Measurements from ENCODE around the gene ABHD14A. TPM values are rescaled to one million over a fixed set of nuclear protein-coding genes. Genes with fewer than 3 reads are reported as not detected.
A peak's percentile ranks its signal among the peaks of the same experiment; 100 is the strongest.

ABHD14A gene
- polyA plus RNA-seq, 2 of the 4 experiments (the other 2 are of a cell fraction) = 6.3 to 9.5 TPM

GRCh38 chr3:51985063-51985462 is 10.2 kb downstream of the ABHD14A start:
- CTCF ChIA-PET = interaction anchor here (1.1 to 5.0 kb wide), 3 partner anchors 13 to 44 kb away, joined by 3 to 53 read pairs (median 4); partner anchors contain the start of genes ABHD14A, ABHD14B and RRP9
- TF ChIP-seq E2F6 (IDR thresholded peaks at IDR 0.05; ENCODE audit: borderline replicate concordance, low read depth) (no peak), HOXB13 (CRISPR knock-in tag; IDR thresholded peaks at IDR 0.05; ENCODE audit: low read depth) (no peak), FOSL2 (IDR thresholded peaks at IDR 0.05) (no peak), FOSL2 (CRISPR knock-in tag; IDR thresholded peaks at IDR 0.05) (no peak), MAFK (IDR thresholded peaks at IDR 0.05; ENCODE audit: partially characterized antibody) (no peak), MAZ (IDR thresholded peaks at IDR 0.05; ENCODE audit: borderline replicate concordance, low read depth, low read length) (no peak), HDAC2 (IDR thresholded peaks at IDR 0.05) (no peak), ZFP36 (IDR thresholded peaks at IDR 0.05; ENCODE audit: borderline replicate concordance, partially characterized antibody) (no peak), SMC3 (IDR thresholded peaks at IDR 0.05) (no peak), HEYL (CRISPR knock-in tag; IDR thresholded peaks at IDR 0.05) (no peak), JUN (IDR thresholded peaks at IDR 0.05) (no peak), MYC (IDR thresholded peaks at IDR 0.05; ENCODE audit: borderline replicate concordance, low read length) (no peak)
- TF ChIP-seq, protein P1, sequence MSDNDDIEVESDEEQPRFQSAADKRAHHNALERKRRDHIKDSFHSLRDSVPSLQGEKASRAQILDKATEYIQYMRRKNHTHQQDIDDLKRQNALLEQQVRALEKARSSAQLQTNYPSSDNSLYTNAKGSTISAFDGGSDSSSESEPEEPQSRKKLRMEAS (IDR thresholded peaks at IDR 0.05) = no peak

DNA sequence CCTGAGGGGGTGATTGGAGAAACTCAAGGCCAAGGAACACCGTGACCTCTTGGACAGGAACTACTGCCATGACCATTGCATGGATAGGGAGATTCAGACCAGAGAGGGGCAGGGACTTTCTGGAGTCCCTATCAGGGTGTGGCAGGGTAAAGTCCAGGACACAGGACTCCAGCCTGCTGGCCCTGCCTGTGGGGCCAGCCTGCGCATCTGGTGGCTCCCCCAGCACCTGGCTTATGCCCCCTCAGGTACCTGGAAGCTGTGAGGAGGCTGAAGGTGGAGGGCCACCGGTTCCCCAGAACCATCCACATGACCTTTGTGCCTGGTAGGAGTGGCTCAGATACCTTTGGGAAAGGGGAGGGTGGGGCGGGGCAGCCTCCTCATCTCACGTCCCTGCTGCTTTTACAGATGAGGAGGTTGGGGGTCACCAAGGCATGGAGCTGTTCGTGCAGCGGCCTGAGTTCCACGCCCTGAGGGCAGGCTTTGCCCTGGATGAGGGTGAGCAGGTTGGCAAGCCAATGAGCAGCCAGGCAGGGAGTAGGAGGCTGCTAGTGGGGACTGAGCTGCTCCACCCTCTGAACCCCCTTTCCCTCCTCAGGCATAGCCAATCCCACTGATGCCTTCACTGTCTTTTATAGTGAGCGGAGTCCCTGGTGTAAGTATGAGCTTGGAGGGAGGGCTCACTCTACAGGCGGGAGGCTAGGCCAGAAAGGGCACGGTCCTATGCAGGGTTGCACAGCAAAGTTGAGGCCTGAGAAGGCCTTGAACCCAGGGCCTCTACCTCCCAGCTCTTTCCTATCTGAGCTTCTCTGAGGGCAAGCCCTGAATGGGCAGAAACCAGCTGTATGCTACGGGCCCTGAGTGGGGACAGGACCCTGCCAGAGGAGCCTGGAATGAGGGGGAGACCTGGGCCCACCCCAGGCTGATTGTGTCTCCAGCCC is 11.4 kb downstream of the ABHD14A start:
- ChIA-PET CTCF (interaction anchor here (1.3 to 4.1 kb wide), 5 partner anchors 12 to 137 kb away, joined by 3 to 19 read pairs (median 4); partner anchors contain the start of genes ABHD14A, ABHD14B, PARP3 and RRP9), POLR2A (interaction anchor here (0.9 kb wide), 1 partner anchor 10 kb away, joined by 4 read pairs; no protein-coding TSS in a partner anchor)
- Histone ChIP-seq H3K27ac (peak overlapping the region in 1 of 2 experiments; percentile 48; a peak in 2 of 6 replicates), H3K4me3 (no peak overlapping the region), H3K9me3 (no peaks in the 10 kb centered on the region), H3K4me1 (peaks cover 30% of the 10 kb centered on the region), H3K4me2 (peak overlapping the region; percentile 40)
- DNase-seq (ENCODE audit: low read depth in 1 of 2, low spot score in 1 of 2) = no peak
- TF ChIP-seq POLR2AphosphoS2 (conservative IDR thresholded peaks at IDR 0.05; ENCODE audit: low read length) = 0 out of 2 replicates have a peak, but pooled peaks have one; percentile 38
- no peak for TF ChIP-seq BHLHE40 (IDR thresholded peaks at IDR 0.05; ENCODE audit: low read depth, low read length)
- no peak for FAIRE-seq
- no peak for ATAC-seq
- WGBS (ENCODE audit: missing lambda C conversion rate) = 92% methylated on average over 6 of the region's 12 CpGs

More at GRCh38 chr3:51985063-51985462, 10.2 kb downstream of the ABHD14A start:
- Histone ChIP-seq H3K9me3 (no peaks in the 10 kb centered on the region), H3K27ac (no peak overlapping the region), H3K4me3 (no peak overlapping the region), H3K4me1 (peaks cover 32% of the 10 kb centered on the region), H3K4me2 (no peak overlapping the region)
- POLR2A ChIA-PET = no interaction called here
- no peak for ATAC-seq
- FAIRE-seq = no peak
- no CpG with 5 or more reads among the region's 6 CpGs for WGBS (ENCODE audit: missing lambda C conversion rate)
- no peak for DNase-seq (ENCODE audit: low read depth in 1 of 2, low spot score in 1 of 2)

- H3K4me3 ChIP-seq = no peak overlapping the region
- DNase-seq (ENCODE audit: low read depth in 1 of 2, low spot score in 1 of 2) (no peak), ATAC-seq (no peak), FAIRE-seq (no peak)
- no peak for TF ChIP-seq MAFK (IDR thresholded peaks at IDR 0.05; ENCODE audit: partially characterized antibody)
- TF ChIP-seq CTCF (IDR thresholded peaks at IDR 0.05) = no peak
- TF ChIP-seq POLR2AphosphoS2 (conservative IDR thresholded peaks at IDR 0.05; ENCODE audit: low read length) = no peak
- no peak for TF ChIP-seq ZC3H11A (IDR thresholded peaks at IDR 0.05)
- no peak for TF ChIP-seq TP53 (CRISPR knock-in tag; IDR thresholded peaks at IDR 0.05)
- TF ChIP-seq HOXA7 (CRISPR knock-in tag; IDR thresholded peaks at IDR 0.05) = no peak
- TF ChIP-seq NR3C1 (IDR thresholded peaks at IDR 0.05) = no peak
- TF ChIP-seq HEYL (CRISPR knock-in tag; IDR thresholded peaks at IDR 0.05) = no peak
- no peak for TF ChIP-seq SMC3 (IDR thresholded peaks at IDR 0.05)
- TF ChIP-seq ZNF302 (CRISPR knock-in tag; IDR thresholded peaks at IDR 0.05) = no peak
- CTCF ChIA-PET = interaction anchor here (1.8 to 4.1 kb wide), 2 partner anchors 13 to 14 kb away, joined by 4 to 19 read pairs; partner anchors contain the start of genes ABHD14A and ABHD14B
- POLR2A ChIA-PET = no interaction called here
- H3K4me2 ChIP-seq = no peak overlapping the region
- H3K9me3 ChIP-seq = no peaks in the 10 kb centered on the region
- 86% methylated on average over 7 of the region's 7 CpGs for WGBS (ENCODE audit: missing lambda C conversion rate)
- no peak overlapping the region for H3K27ac ChIP-seq
- H3K4me1 ChIP-seq = peaks cover 32% of the 10 kb centered on the region
Observed at GRCh38 chr3:51987568-51987967, 12.7 kb downstream of the ABHD14A start.
